NCI-H1694 (cell line): ENCODE data around the gene PHKA1.
"Not testable (repeated sequence)": the region's sequence is repeated elsewhere in the genome, so short reads cannot be mapped to it uniquely, and the experiment has no call there.

ENCODE experiments used
- DNase-seq: peaks from one replicate; lab custom pipeline; 2025; lab: John Stamatoyannopoulos, UW

Gene PHKA1

DNA sequence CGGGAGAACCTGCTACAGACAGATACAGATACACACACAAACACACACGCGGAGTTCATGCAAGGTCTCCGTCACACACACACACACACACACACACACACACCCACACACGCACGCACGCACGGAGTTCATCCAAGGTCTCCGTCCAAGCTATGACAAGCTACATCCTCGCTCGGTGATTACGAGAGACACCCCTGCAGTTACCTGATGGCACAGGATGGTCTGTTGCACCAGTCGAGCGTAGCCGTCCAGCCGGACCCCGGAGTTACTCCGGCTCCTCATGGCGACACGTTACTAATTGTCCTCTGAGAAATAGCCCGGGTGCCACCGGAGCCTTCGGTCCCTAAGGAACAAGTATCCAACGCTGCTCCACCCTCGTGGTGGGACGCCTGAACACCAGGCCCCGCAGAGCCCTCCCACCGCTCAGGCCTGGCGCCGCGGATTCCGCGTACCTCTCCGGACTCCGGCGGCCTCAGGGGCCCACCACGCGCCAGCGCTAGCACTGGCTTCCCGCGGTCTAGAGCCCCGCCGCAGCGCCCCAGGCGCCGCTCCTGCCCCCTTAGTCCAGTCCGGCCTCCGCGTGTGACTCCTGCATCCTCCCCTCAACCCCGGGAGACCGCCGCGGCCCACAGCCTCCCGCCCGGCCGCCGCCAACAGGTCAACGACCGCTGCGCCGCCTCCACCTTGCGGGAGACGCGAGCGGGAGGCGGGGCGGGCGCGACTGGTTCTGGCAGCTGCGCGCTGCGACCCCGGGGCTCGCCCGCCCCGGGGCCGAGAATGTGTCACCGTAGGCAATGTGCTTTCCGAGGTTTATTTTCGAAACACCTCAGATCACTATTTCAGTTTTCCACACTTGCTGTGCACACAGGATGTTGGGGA lies at the start of gene PHKA1:
TSS of gene PHKA1 (minus strand) at position 708 of the 879 bp plus-strand sequence. CDS start at position 282, 426 bp downstream.
- DNase-seq, result not testable (repeated sequence)

DNA sequence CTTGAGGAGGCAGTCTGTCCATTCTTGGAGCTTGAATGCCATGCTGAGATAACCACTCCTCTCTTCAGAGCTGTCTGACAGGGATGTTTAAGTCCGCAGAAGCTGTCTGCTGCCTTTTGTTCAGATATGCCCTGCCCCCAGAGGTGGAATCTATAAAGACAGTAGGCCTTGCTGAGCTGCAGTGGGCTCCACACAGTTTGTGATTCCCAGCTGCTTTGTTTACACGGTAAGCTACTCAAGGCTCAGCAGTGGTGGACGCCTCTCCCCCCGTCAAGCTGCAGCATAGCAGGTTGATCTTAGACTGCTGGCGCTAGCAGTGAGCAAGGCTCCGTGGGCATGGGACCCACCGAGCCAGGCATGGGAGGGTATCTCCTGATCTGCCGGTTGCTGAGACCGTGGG lies 46.3 kb upstream of the PHKA1 start:
- not testable (repeated sequence) for DNase-seq

DNA sequence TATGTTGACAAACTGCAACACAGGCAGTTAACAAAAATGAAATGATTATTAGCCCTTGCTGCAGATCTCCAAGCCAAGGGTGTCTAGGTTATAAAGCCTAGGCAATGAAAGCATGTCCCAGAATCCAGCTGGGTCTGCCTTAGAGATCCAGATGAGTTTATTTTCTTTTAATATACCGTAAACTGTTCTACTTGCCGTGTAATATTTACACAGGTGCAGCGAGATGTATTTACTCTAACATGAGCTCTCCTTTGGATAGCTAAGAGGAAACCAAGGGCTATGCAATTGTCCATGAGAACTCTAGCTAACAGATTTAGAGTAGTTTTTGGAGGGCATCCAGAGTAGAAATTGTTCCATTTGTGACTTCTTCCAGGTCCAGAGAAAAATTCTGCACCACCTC lies 34.4 kb upstream of the PHKA1 start:
- not testable (repeated sequence) for DNase-seq

DNA sequence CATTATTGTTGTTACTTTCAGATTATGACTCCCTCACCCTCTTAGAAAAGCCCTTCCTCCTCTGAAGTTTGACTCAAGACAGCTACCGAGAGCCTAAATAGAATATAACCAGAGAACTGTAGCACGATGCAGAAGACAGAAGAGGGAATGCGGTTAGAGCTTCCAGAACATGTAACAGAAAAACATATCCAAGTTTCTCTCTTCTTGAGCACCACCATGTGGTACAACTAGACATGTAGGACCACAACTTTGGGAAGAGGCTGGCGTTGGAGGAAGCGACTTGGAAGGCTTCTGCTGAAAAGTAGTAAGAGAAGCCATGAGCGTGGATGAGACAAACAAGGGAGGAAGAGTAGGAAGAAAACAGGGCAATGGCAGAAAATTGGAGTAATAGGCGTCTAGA lies 31.4 kb upstream of the PHKA1 start:
- not testable (repeated sequence) for DNase-seq

DNA sequence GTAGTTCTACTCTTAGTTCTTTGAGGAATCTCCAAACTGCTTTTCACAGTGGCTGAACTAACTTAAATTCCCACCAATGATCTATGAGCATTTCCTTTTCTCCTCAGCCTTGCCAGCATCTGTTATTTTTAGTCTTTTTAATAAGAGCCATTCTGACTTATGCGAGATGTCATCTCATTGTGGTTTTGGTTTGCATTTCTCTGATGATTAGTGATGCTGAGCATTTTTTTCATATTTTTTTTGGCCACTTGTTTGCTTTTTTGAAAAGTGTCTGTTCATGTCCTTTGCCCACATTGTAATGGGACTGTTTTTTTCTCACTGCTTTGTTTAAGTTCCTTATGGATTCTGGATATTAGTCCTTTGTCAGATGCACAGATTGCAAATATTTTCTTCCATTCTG lies 21.5 kb upstream of the PHKA1 start:
- no peak for DNase-seq

DNA sequence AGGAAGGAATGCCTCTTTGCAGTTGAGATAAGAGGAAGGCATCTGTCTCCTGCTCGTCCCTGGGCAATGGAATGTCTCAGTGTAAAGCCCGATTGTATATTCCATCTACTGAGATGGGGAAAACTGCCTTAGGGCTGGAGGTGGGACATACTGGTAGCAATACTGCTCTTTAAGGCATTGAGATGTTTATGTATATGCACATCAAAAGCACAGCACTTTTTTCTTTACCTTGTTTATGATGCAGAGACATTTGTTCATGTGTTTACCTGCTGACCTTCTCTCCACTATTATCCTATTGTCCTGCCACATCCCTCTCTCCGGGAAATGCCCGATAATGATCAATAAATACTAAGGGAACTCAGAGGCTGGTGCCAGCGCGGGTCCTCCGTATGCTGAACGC lies 19.5 kb upstream of the PHKA1 start:
- not testable (repeated sequence) for DNase-seq

DNA sequence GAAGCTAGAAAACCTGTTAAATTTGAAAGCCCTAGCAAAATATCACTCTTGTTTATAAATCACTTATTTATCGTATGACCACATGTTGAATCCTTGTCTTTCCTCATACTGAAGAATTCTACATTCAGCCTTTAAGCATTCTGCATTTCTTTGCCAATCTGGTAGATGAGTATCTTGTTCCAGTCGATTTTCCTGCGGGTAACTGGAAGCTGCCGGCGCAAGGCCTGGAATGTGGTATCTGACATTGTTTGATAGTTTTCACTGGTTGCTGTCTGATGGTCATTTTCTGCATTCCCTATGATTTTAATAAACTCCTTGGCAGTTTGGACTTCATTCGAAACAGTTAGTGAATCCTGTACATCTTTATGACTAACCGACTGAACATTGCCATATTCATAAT lies 13.7 kb upstream of the PHKA1 start:
- no peak for DNase-seq

DNA sequence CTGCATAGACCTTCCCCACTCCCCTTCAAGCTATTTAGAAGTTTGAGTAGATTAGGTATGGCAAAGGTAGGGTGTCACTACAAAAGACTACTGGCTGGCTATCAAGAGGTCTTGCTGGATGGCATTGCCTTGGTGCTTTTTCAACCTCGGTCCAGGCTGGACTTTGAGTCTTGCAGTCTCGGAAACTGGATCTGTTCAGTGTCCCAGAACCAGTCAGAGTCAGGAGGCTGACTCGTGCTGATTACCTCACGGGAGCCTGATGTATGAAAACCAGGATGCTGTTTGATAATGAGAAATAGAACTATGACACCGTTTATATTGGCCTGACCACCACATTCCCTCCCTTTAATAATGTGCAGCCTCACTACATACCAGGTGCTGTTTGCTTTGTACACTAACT lies 2.7 kb upstream of the PHKA1 start:
- DNase-seq, result no peak

DNA sequence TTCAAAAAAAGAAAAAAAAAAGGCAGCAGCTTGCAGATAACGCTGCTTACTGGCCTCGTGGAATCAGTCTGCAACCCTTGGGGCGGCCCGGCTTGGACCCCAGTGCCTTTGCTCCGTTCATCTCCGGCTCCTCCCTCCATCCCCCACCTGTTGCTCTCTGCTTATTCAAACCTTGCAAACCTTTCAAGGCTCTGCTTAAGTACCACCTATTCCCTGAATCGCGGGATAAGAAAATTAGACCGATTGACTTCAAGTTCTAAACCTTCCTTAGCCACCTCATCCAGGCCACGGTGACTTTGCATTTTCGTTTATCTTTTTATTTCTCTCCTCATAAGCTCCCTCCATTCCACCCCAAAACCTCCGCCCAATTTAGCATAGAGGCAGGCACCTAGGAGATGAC lies 1.4 kb upstream of the PHKA1 start:
- DNase-seq, result no peak

DNA sequence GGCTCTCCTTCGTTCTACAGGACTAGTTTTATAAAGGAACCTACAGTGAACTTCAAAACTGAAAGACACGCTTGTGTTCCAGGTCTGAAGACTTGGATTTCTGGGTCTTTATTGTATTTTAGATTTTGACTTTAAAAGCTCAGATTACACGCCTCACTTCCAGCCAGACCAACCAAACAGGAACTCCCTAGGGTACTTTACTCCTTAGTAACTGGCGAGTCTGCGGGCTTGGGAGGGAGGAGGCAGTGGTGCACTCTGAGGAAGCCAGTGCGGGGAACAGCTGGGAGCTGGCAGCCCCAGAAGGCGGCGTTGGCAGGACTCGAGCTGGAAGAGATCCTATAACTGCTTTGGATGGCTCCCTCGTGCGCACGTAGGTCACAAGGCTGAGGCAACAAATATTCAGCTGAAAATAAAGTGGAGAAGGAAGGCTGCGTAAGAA lies 391 bp upstream of the PHKA1 start:
- DNase-seq, result peak; percentile 16

DNA sequence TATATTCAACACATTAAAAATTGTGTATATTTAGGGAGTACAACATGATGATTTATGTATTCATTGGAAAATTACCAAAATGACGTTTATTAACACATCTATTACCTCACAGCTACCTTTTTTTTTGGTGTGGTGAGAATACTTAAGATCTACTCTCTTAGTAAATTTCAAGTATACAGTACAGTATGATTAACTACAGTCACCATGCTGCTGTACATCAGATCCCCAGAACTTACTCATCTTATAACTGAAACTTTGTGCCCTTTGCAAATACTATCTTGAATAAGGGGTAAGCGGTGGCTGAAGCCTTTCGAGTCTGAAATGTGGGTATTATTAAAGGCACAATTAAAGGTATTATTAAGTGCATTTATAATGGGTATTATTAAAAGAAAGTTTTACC lies 976 bp downstream of the PHKA1 start:
- DNase-seq, result no peak

DNA sequence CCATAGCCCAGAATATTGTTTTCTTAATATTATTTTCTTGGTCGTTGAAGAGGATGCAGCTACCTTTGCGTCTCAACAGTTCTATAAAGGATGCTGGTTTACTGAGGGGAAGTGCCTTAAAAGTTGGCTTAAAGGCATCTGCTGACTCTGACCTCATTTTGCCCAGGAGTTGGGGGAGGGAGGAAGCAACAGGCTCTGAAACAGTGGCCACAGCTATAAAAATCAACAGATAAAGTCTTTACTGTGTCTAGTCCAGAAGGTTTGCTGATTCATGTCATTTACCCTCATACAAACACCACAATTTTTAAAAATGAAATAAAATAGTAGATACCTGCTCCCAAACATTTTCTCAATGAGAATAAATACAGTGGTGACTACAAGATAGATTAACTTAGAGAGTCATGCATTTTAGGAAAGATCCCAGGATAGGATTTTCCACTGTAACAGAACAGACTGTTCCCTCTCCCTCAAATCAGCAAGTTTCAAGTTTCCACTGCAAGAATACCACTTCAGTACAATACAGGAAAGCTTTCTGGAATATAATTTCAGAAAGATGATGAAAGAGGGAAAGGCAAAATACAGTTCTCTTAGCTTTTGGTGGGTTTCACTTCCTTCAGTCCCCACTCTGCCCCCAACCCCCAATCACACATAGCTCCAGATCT lies 1.9 kb downstream of the PHKA1 start:
- no peak for DNase-seq

DNA sequence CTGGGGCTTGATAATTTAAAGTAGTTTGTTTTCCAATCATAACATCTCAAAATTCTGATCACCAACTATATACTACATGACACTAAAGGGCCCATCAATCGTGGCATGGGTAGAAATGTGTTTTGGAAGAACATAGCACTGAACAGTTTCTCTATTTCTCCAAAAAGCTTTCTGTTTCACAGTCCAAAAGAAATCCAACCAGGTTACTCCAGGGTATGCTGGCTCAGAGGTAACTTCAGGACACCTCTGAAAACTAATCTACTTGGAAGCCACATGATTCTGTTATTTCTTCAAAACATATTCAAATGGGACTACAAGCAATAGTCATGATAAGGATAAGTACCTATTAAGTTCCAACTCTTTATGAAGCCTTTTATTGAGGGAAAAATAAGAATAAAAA lies 8.3 kb downstream of the PHKA1 start:
- DNase-seq, result no peak

DNA sequence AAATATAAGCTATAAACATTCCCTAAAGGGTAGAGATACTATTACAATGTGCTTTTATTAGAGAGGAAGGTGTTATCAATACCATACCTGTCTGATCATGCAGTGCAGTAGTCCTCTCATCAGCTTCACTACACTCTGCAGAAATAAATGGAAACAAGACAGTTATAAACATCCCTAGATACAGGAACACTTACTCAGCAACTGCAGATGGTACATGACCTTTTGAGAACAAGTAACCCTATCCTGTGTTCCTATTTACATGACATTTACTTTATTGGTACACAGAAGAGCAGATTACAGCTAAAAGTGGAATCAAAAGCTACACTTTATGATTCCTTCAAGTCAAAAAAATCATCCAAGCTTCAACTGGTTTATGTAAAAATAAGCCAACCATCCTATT lies 9.0 kb downstream of the PHKA1 start:
- DNase-seq, result no peak

DNA sequence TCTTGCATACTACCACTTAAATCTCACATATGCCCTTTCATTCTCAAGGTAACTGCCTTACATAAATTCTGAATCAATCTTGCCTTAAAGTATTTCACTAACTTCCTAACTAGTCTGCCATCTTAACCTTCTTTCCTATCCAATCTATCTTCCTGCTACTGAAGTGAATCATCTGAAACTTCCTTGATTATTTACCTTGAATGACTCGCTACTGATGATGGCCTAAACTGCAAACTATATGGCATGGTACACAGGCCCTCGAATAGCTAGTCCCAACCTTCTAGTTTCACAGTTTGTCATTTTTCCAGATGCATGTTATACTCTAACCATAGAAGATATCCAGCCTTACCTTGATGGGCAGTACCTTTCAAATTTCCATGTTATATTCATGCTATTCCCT lies 19.9 kb downstream of the PHKA1 start:
- DNase-seq, result no peak

DNA sequence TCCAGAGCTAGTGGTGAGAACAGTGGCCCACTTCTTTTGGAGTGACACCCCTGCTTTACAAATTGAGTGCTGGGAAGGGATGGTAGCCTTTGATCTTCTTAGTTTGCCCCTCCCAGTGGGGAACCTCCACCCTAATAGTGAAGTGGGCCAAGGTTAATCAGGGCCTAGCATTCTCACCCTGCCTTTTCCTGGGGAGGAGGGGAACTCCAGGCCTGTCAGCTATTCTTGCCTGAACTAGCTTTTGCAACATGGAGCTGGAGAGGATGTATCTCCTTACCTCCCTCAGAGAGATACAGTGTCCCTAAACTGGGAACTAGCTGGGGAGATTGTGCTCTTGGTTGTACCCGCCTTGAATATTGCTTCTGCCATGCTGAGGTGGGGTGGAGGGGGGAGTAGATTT lies 20.6 kb downstream of the PHKA1 start:
- DNase-seq, result no peak

DNA sequence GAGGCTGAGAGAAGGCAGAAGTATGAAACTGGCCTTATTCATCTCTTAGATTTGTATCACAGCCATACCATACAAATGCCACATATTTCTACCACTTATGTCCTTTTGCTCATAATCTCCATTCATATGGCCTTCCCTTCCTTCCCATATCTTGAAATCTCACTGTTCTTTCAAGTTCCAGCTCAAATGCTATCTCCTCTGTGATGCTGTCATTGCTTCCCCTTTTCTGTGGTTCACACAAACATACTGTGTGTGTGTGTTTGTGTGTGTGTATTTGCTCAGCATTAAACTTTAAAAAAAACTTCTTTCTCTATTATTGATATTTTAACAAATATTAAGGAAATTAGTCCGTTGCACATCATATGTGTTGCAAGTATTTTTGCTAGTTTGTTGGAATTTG lies 26.7 kb downstream of the PHKA1 start:
- DNase-seq, result no peak

DNA sequence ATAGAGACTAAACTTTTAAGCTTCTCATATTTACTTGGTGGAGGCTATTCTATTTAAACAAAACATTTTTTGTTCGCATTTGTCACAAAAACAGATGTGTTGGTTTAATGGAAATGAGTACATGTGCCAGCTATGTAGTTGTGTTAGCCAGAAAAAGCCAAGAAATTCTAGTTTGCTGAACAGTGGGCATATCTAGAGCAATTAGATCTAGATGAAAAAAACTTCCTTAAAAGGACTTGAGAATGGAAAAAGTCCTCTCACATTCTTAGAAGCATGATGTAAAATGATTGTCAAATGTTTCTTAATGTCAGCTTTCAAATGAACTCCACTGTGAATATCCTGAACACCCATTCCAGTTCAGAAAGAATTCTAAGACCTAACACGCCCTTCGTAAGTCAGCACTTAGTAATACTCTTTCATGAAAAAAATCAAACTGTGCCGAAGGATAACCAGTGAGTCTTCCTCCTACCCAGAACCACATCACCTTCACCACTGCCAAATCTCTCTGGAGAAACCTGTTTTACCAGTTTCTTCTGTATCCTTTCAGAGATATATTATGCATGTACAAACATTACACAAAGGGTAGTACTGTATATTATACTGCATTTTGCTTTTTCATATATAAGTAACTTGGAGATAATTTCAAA lies 28.2 kb downstream of the PHKA1 start:
- DNase-seq, result no peak

DNA sequence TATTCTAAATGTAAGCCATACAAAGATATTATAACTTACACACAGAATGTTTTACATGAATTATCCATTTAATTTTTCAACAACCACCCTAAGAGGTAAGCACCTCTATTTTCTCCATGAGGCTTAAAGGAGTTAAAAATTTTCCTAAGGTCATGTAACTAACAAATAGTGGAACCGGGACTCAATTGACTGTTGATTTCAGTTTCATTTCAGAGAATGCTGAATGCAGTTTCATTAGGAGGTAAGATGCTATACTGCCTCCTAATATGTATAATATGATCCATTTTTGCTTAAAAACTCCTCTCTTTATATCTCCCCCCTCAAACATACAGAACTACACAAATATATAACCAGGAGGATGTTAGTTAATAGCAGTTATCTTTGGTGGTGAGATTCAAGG lies 29.1 kb downstream of the PHKA1 start:
- no peak for DNase-seq

DNA sequence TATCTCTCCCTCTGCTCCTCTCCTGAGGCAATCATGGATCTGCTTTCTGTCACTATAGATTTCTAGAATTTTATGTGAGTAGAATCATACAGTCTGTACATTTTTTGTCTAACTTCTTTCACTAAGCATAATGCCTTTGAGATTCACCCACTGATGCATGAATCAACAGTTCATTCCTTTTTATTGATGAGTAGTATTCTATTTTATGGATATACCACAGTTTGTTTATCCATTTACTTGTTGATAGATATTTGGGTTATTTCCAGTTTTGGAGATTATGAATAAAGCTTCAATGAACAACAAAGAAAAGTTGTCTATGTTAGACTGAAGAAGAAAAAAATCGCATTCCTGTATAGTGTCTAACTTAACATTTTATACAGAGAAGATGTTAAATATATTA lies 30.5 kb downstream of the PHKA1 start:
- DNase-seq, result no peak

DNA sequence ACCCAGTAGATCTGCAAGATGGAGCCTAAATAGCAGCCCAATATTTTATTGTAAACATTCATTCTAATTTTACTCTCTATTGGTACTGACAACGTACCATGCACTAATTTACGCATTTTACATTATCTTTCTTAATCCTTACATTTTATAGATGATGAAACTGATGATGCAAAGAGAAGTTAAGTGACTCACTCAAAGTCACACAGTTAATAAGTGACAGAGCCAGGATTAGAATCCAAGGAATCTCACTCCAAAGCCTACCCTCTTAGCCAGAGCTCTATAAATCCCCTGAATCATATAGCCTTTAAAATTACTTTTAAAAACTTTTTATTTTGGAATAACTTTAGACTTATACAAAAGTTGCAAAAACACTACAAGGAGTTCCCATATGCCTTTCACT lies 37.6 kb downstream of the PHKA1 start:
- DNase-seq, result no peak

DNA sequence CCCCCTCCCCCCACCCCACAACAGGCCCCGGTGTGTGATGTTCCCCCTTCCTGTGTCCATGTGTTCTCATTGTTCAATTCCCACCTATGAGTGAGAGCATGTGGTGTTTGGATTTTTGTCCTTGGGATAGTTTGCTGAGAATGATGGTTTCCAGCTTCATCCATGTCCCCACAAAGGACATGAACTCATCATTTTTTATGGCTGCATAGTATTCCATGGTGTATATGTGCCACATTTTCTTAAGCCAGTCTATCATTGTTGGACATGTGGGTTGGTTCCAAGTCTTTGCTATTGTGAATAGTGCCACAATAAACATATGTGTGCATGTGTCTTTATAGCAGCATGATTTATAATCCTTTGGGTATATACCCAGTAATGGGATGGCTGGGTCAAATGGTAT lies 40.2 kb downstream of the PHKA1 start:
- DNase-seq, result not testable (repeated sequence)

DNA sequence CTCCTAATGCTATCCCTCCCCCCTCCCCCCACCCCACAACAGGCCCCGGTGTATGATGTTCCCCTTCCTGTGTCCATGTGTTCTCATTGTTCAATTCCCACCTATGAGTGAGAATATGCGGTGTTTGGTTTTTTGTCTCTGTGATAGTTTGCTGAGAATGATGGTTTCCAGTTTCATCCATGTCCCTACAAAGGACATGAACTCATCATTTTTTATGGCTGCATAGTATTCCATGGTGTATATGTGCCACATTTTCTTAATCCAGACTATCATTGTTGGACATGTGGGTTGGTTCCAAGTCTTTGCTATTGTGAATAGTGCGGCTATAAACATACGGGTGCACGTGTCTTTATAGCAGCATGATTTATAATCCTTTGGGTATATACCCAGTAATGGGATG lies 44.6 kb downstream of the PHKA1 start:
- not testable (repeated sequence) for DNase-seq
